Cardiac muscle cell (in vitro differentiated cells and primary cell): ENCODE data around the gene KCNJ14. TPM values are rescaled to one million over a fixed set of nuclear protein-coding genes. Genes with fewer than 3 reads are reported as not detected.

Experiments
- DNase-seq, 2 donors: peaks; one replicate each; pipeline versions ENCODE4 v3.0.0 to v3.0.0-alpha.2; 2010 to 2017; ENCODE audit warnings: low read depth in 1 of 2, low spot score in 1 of 2
- H3K27ac ChIP-seq: fragments of 200-600 bp; sonication (generic); 2 replicates; pipeline ENCODE4 v1.5.1; 2016
- H3K27me3 ChIP-seq: fragments of 200-600 bp; sonication (generic); 2 replicates; pipeline ENCODE4 v1.6.0; 2016; ENCODE audit warnings: control low read depth
- H3K36me3 ChIP-seq: fragments of 200-600 bp; sonication (generic); 2 replicates; pipeline ENCODE4 v1.5.1; 2016; ENCODE audit warnings: control low read depth
- H3K4me1 ChIP-seq: fragments of 200-600 bp; sonication (generic); 2 replicates; pipeline ENCODE4 v1.8.1; 2017; ENCODE audit warnings: low read depth, mild to moderate bottlenecking, mixed run types
- H3K4me3 ChIP-seq: fragments of 200-600 bp; sonication (generic); 2 replicates; pipeline ENCODE4 v1.5.1; 2016; ENCODE audit warnings: mild to moderate bottlenecking
- H3K9me3 ChIP-seq: fragments of 200-600 bp; sonication (generic); 2 replicates; pipeline ENCODE4 v1.5.1; 2017; ENCODE audit warnings: low read depth, mild to moderate bottlenecking, control low read depth
- polyA plus RNA-seq: library from polyadenylated mRNA; unstranded; fragments of >200 nt; fragmentation: Nextera tagmentation; extraction: Ambion mirVana; gene quantifications from 2 replicates; pipeline ENCODE4 v1.2.1, GENCODE V29; 2016
- total RNA-seq: library from RNA; depleted of rRNA; stranded (reverse); fragments of >200 nt; gene quantifications from 2 replicates; pipeline ENCODE4 v1.2.3, GENCODE V29; 2016
- TF ChIP-seq, protein P1 (sequence below): IDR thresholded peaks from 2 replicates; pipeline ENCODE4 v1.5.1; 2012; ENCODE audit warnings: low read depth, mild to moderate bottlenecking, low read length

The KCNJ14 gene
- total and polyA plus RNA-seq, 2 experiments from 2014 or later = 0.61 to 1.7 TPM

DNA sequence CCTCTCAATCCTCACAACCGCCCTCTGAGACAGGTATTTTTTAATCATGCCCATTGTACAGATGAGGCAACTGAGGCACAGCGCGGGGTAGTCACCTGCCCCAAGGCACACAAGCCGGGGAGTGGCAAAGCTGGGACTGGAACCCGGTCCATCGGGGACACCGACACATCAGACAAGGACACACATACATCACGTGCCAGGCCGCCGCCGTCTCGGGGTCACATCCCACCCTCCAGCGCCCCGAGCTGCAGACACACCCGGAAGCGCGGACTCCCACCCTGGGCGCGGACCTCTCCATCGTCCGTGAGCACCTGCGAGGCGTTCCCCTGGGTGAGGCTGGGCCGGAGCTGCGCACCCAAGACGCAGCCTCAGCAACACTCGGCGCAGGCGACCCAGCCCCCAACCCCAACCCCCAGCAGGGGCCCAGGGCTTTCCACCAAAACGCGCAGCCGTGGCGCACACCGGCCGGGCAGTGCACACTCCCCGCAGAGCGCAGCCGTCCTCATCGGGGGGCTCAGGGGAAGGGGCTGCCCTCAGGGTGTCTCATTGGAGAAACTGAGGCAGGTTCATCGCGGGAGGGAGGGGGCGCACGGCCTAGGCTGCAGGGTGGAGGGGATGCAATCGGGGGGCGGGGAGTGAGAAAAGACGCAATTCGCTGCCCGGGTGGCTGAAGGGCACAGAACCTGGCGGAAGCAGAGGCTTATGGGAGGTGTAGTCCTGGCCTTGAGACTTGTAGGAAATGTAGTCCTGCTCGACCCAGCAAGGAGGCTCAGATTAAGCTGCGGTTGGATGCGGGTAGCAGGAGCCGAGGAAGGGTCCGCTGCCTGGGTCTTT, 58.1 kb downstream of the KCNJ14 start:
- peaks cover 22% of the 10 kb centered on the region for H3K27me3 ChIP-seq

DNA sequence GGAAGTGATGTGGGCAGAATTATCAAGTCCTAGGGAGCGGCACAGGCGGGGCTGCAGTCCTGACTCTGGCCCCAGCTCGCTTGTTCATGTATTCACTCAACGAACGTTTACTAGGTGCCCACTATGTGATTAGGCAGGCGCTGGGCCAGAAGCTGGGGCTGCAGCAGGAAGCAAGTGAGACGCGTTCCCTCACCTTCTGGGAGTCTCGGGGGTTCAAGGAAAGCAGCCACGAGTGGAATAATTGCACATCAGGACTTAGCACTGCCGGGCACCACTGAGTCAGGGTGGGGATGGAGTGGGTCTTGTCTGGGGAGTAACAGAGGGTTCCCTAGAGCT, 58.7 kb downstream of the KCNJ14 start:
- Histone ChIP-seq H3K27me3 (peaks cover 22% of the 10 kb centered on the region), H3K4me3 (no peak overlapping the region), H3K9me3 (no peaks in the 10 kb centered on the region), H3K36me3 (no peaks in the 10 kb centered on the region), H3K27ac (no peak overlapping the region), H3K4me1 (no peaks in the 10 kb centered on the region)
- no peak for DNase-seq
- TF ChIP-seq, protein P1, sequence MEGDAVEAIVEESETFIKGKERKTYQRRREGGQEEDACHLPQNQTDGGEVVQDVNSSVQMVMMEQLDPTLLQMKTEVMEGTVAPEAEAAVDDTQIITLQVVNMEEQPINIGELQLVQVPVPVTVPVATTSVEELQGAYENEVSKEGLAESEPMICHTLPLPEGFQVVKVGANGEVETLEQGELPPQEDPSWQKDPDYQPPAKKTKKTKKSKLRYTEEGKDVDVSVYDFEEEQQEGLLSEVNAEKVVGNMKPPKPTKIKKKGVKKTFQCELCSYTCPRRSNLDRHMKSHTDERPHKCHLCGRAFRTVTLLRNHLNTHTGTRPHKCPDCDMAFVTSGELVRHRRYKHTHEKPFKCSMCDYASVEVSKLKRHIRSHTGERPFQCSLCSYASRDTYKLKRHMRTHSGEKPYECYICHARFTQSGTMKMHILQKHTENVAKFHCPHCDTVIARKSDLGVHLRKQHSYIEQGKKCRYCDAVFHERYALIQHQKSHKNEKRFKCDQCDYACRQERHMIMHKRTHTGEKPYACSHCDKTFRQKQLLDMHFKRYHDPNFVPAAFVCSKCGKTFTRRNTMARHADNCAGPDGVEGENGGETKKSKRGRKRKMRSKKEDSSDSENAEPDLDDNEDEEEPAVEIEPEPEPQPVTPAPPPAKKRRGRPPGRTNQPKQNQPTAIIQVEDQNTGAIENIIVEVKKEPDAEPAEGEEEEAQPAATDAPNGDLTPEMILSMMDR = no peak

More for the DNA sequence above, 58.1 kb downstream of the KCNJ14 start:
- Histone ChIP-seq H3K36me3 (no peaks in the 10 kb centered on the region), H3K4me3 (peak overlapping the region; percentile 77), H3K9me3 (no peaks in the 10 kb centered on the region), H3K27ac (no peak overlapping the region), H3K4me1 (no peaks in the 10 kb centered on the region)
- TF ChIP-seq, protein P1 = no peak
- peak; percentile 74 to 86 for DNase-seq

DNA sequence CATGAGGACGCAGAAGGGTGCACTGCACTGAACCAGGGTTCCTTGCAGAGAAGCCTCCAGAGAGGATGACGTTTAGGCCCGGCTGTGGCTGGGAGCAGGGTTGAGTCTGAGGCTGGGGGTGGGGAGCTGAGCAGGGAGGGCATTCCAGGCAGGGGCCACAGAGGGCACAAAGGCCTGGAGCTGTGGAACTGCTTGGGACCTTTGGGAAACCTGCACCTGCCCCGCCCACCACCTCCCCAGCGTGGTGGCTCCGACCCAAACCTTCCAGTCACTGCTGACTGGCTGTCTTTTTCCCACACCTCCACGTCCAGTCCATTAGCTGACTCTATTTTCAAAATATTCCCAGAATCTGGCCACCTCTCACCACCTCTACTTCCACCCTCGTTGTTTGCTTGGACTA, 61.2 kb downstream of the KCNJ14 start:
- no peak overlapping the region for H3K4me3 ChIP-seq
- no peaks in the 10 kb centered on the region for H3K36me3 ChIP-seq
- TF ChIP-seq, protein P1 = no peak
- peaks cover 17% of the 10 kb centered on the region for H3K27me3 ChIP-seq
- no peaks in the 10 kb centered on the region for H3K9me3 ChIP-seq
- H3K27ac ChIP-seq = no peak overlapping the region
- no peaks in the 10 kb centered on the region for H3K4me1 ChIP-seq
- no peak for DNase-seq

Other genes with a start within 250 kb of the KCNJ14 start
- gene CARD8, start 199.7 kb upstream of the KCNJ14 start, total RNA-seq = 27.3 and 57.6 TPM in 2 replicates
- 19.1 and 30.4 TPM in 2 replicates for gene CARD8, start 199.7 kb upstream of the KCNJ14 start, polyA plus RNA-seq
- gene ZNF114, start 185.5 kb upstream of the KCNJ14 start, total RNA-seq = 4.0 and 5.9 TPM in 2 replicates
- 4.9 and 6.2 TPM in 2 replicates for gene ZNF114, start 185.5 kb upstream of the KCNJ14 start, polyA plus RNA-seq
- gene EMP3, start 130.0 kb upstream of the KCNJ14 start, total RNA-seq = 32.5 and 39.8 TPM in 2 replicates
- gene EMP3, start 130.0 kb upstream of the KCNJ14 start, polyA plus RNA-seq = 148 and 160 TPM in 2 replicates
- gene TMEM143, start 91.6 kb upstream of the KCNJ14 start, total RNA-seq = 17.9 and 29.8 TPM in 2 replicates
- 38.5 and 68.5 TPM in 2 replicates for gene TMEM143, start 91.6 kb upstream of the KCNJ14 start, polyA plus RNA-seq
- 0.57 TPM in 1 of 2 replicates, not detected in the other for gene SYNGR4, start 91.2 kb upstream of the KCNJ14 start, total RNA-seq
- not detected in 2 replicates for gene SYNGR4, start 91.2 kb upstream of the KCNJ14 start, polyA plus RNA-seq
- 137 and 159 TPM in 2 replicates for gene KDELR1, start 64.0 kb upstream of the KCNJ14 start, total RNA-seq
- 186 and 218 TPM in 2 replicates for gene KDELR1, start 64.0 kb upstream of the KCNJ14 start, polyA plus RNA-seq
- 2.7 and 3.2 TPM in 2 replicates for gene GRIN2D, start 61.9 kb upstream of the KCNJ14 start, total RNA-seq
- gene GRIN2D, start 61.9 kb upstream of the KCNJ14 start, polyA plus RNA-seq = 3.5 and 3.9 TPM in 2 replicates
- 24.2 and 36.5 TPM in 2 replicates for gene GRWD1, start 9.6 kb upstream of the KCNJ14 start, total RNA-seq
- 36.3 and 38.6 TPM in 2 replicates for gene GRWD1, start 9.6 kb upstream of the KCNJ14 start, polyA plus RNA-seq
- 179 and 211 TPM in 2 replicates for gene CYTH2, start 13.8 kb downstream of the KCNJ14 start, total RNA-seq
- 103 and 138 TPM in 2 replicates for gene CYTH2, start 13.8 kb downstream of the KCNJ14 start, polyA plus RNA-seq
- gene LMTK3, start 56.3 kb downstream of the KCNJ14 start, total RNA-seq = 3.0 and 7.4 TPM in 2 replicates
- gene LMTK3, start 56.3 kb downstream of the KCNJ14 start, polyA plus RNA-seq = 1.1 and 2.2 TPM in 2 replicates
- not detected in 2 replicates for gene SULT2B1, start 96.6 kb downstream of the KCNJ14 start, total RNA-seq
- gene SULT2B1, start 96.6 kb downstream of the KCNJ14 start, polyA plus RNA-seq = 0.20 and 0.85 TPM in 2 replicates
- gene SPACA4, start 151.2 kb downstream of the KCNJ14 start, total RNA-seq = not detected in 2 replicates
- gene SPACA4, start 151.2 kb downstream of the KCNJ14 start, polyA plus RNA-seq = not detected in 2 replicates
- gene FAM83E, start 159.5 kb downstream of the KCNJ14 start, total RNA-seq = 0.60 and 1.6 TPM in 2 replicates
- not detected in 2 replicates for gene FAM83E, start 159.5 kb downstream of the KCNJ14 start, polyA plus RNA-seq
- 3,285 and 3,429 TPM in 2 replicates for gene RPL18, start 163.6 kb downstream of the KCNJ14 start, total RNA-seq
- 692 and 838 TPM in 2 replicates for gene RPL18, start 163.6 kb downstream of the KCNJ14 start, polyA plus RNA-seq
- 21.3 and 22.5 TPM in 2 replicates for gene SPHK2, start 163.9 kb downstream of the KCNJ14 start, total RNA-seq
- gene SPHK2, start 163.9 kb downstream of the KCNJ14 start, polyA plus RNA-seq = 18.5 and 25.3 TPM in 2 replicates
- 16.0 and 30.0 TPM in 2 replicates for gene DBP, start 181.8 kb downstream of the KCNJ14 start, total RNA-seq
- gene DBP, start 181.8 kb downstream of the KCNJ14 start, polyA plus RNA-seq = 23.3 and 41.6 TPM in 2 replicates
- gene CA11, start 190.6 kb downstream of the KCNJ14 start, total RNA-seq = 11.9 and 15.6 TPM in 2 replicates
- 26.3 and 30.7 TPM in 2 replicates for gene CA11, start 190.6 kb downstream of the KCNJ14 start, polyA plus RNA-seq
- 0.07 and 4.1 TPM in 2 replicates for gene NTN5, start 217.4 kb downstream of the KCNJ14 start, total RNA-seq
- gene NTN5, start 217.4 kb downstream of the KCNJ14 start, polyA plus RNA-seq = 0.15 TPM in 1 of 2 replicates, not detected in the other
- not detected in 2 replicates for gene FUT2, start 240.4 kb downstream of the KCNJ14 start, total RNA-seq
- gene FUT2, start 240.4 kb downstream of the KCNJ14 start, polyA plus RNA-seq = 0.11 and 0.55 TPM in 2 replicates